HCT116 (cell line): Measurements from ENCODE around the gene ZNF667.

Source experiments
- CTCF ChIP-seq, 3 experiments: fragments of 200-600 bp in 1 of 3; sonication (generic) in 1 of 3; IDR thresholded peaks in 2 of 3; conservative IDR thresholded peaks in 1 of 3; 2 replicates each; pipeline ENCODE4 v1.5.1; 2012 to 2017; ENCODE audit warnings: low read depth in 2 of 3, low read length in 2 of 3, antibody characterized with exemption in 1 of 3, borderline replicate concordance in 1 of 3, control low read depth in 1 of 3, mild to moderate bottlenecking in 1 of 3, mixed read lengths in 1 of 3, mixed run types in 1 of 3, moderate library complexity in 1 of 3; ENCODE audit not compliant: insufficient read depth in 1 of 3
- EZH2 ChIP-seq: fragments of 200-600 bp; sonication (generic); IDR thresholded peaks from 2 replicates; pipeline ENCODE4 v1.6.1; 2017; ENCODE audit warnings: antibody characterized with exemption, mixed run types
- FOSL1 ChIP-seq: IDR thresholded peaks from 2 replicates; pipeline ENCODE4 v1.6.1; 2012; ENCODE audit warnings: low read depth
- POLR2A ChIP-seq: IDR thresholded peaks from 2 replicates; pipeline ENCODE4 v1.7.0; 2011; ENCODE audit warnings: borderline replicate concordance; ENCODE audit not compliant: insufficient read depth, insufficient read length; ENCODE audit errors: extremely low read depth
- POLR2AphosphoS5 ChIP-seq: IDR thresholded peaks from 2 replicates; pipeline ENCODE4 v1.6.1; 2011; ENCODE audit warnings: mild to moderate bottlenecking, low read depth, low read length, moderate library complexity
- TCF7L2 ChIP-seq: IDR thresholded peaks from 2 replicates; pipeline ENCODE4 v1.7.0; 2011; ENCODE audit warnings: borderline replicate concordance, inconsistent platforms; ENCODE audit not compliant: insufficient read depth, insufficient read length; ENCODE audit errors: extremely low read depth
- YY1 ChIP-seq: IDR thresholded peaks from 2 replicates; pipeline ENCODE4 v1.6.1; 2011; ENCODE audit warnings: low read length, low read depth, moderate library complexity, mild to moderate bottlenecking; ENCODE audit not compliant: insufficient replicate concordance; ENCODE audit errors: extremely low read depth
- TF ChIP-seq, protein P1 (sequence below): IDR thresholded peaks from 2 replicates; pipeline ENCODE4 v1.6.1; 2012
- TF ChIP-seq, protein P2 (sequence below): IDR thresholded peaks from 2 replicates; pipeline ENCODE4 v1.6.1; 2011; ENCODE audit warnings: mild to moderate bottlenecking, low read length, moderate library complexity; ENCODE audit not compliant: insufficient replicate concordance; ENCODE audit errors: extremely low read depth

DNA sequence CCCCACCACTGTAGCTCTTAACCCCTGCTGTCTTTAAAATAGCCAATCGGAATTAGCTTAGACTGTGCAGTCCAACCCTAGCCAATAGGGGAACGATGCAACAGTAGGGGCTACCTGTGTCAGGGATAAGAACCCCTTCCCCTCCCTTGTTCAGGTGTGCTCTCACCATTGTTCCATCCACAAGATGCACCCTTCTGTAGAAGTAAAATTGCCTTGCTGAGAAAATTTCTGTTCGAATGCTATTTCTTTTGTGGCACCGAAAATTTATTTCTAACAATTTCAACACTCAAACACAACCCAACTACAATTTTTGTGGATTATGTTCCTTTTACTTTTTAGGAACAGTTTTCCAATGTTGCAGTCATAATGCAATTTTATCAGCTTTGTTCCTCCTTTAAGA is 76.7 kb downstream of the ZNF667 start:
- TF ChIP-seq YY1 (no peak), CTCF (IDR thresholded peaks at IDR 0.05 in 2 of 3, conservative IDR thresholded peaks at IDR 0.05 in 1 of 3; ENCODE audit: borderline replicate concordance in 1 of 3, insufficient read depth in 1 of 3, low read depth in 2 of 3, low read length in 2 of 3) (no peak), FOSL1 (no peak), TCF7L2 (no peak), POLR2A (no peak), EZH2 (no peak), POLR2AphosphoS5 (no peak)
- TF ChIP-seq, protein P1, sequence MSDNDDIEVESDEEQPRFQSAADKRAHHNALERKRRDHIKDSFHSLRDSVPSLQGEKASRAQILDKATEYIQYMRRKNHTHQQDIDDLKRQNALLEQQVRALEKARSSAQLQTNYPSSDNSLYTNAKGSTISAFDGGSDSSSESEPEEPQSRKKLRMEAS: no peak
- TF ChIP-seq, protein P2, sequence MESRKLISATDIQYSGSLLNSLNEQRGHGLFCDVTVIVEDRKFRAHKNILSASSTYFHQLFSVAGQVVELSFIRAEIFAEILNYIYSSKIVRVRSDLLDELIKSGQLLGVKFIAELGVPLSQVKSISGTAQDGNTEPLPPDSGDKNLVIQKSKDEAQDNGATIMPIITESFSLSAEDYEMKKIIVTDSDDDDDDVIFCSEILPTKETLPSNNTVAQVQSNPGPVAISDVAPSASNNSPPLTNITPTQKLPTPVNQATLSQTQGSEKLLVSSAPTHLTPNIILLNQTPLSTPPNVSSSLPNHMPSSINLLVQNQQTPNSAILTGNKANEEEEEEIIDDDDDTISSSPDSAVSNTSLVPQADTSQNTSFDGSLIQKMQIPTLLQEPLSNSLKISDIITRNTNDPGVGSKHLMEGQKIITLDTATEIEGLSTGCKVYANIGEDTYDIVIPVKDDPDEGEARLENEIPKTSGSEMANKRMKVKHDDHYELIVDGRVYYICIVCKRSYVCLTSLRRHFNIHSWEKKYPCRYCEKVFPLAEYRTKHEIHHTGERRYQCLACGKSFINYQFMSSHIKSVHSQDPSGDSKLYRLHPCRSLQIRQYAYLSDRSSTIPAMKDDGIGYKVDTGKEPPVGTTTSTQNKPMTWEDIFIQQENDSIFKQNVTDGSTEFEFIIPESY: no peak
